SK-N-SH (cell line): ENCODE measurements around the gene KCNK4. TPM values are rescaled to one million over a fixed set of nuclear protein-coding genes. Genes with fewer than 3 reads are reported as not detected.

Experiments used
- CTCF ChIA-PET: fragments of 300-600, 350-600 bp; formaldehyde crosslinking; extraction: SDS; loops from one replicate; lab custom pipeline; 2021; lab: Yijun Ruan, JAX
- POLR2A ChIA-PET: fragments of 350-600 bp; sonication (Branson Sonifier 250); formaldehyde crosslinking; extraction: SDS; loops from one replicate; lab custom pipeline; 2020; ENCODE audit warnings: antibody characterized with exemption, inconsistent platforms; lab: Yijun Ruan, JAX
- DNase-seq: peaks from one replicate; pipeline ENCODE4 v3.0.0; 2012
- H2AFZ ChIP-seq: fragments of 200-600 bp; sonication (generic); 2 replicates; pipeline ENCODE4 v1.8.1; 2016; ENCODE audit warnings: antibody characterized with exemption, mild to moderate bottlenecking, low read depth
- H3F3A ChIP-seq: fragments of 200-600 bp; sonication (generic); replicated peaks from 2 replicates; pipeline ENCODE3; 2016; ENCODE audit warnings: antibody characterized with exemption, mild to moderate bottlenecking; ENCODE audit not compliant: insufficient read depth
- H3K27ac ChIP-seq, 2 experiments: fragments of 200-500 bp in 1 of 2; fragments of 200-600 bp in 1 of 2; sonication (Bioruptor generic) in 1 of 2; sonication (generic), shearing (Covaris generic) in 1 of 2; 2 replicates each; pipeline versions ENCODE4 v1.5.1 to v1.6.1; 2014 to 2016; ENCODE audit warnings: low read depth in 2 of 2, inconsistent platforms in 1 of 2, low read length in 1 of 2, mild to moderate bottlenecking in 1 of 2, mixed read lengths in 1 of 2
- H3K27me3 ChIP-seq: fragments of 200-600 bp; sonication (generic), shearing (Covaris generic); 2 replicates; pipeline ENCODE4 v1.6.1; 2016; ENCODE audit warnings: mixed run types; ENCODE audit not compliant: insufficient read depth
- H3K36me3 ChIP-seq, 2 experiments: fragments of 200-500 bp in 1 of 2; fragments of 200-600 bp in 1 of 2; sonication (Bioruptor generic) in 1 of 2; sonication (generic) in 1 of 2; replicated peaks in 1 of 2; 2 replicates each; pipeline versions ENCODE3 to v1.5.1; 2014 to 2016; ENCODE audit warnings: low read length in 1 of 2, mild to moderate bottlenecking in 1 of 2; ENCODE audit not compliant: insufficient read depth in 2 of 2, control insufficient read depth in 1 of 2
- H3K4me1 ChIP-seq, 2 experiments: fragments of 200-500 bp in 1 of 2; fragments of 200-600 bp in 1 of 2; sonication (Bioruptor generic) in 1 of 2; sonication (generic), shearing (Covaris generic) in 1 of 2; 2 replicates each; pipeline versions ENCODE4 v1.5.1 to v1.6.1; 2014 to 2016; ENCODE audit warnings: low read depth in 1 of 2, low read length in 1 of 2, mixed run types in 1 of 2; ENCODE audit not compliant: insufficient read depth in 2 of 2, control insufficient read depth in 1 of 2
- H3K4me2 ChIP-seq: fragments of 200-600 bp; sonication (generic), shearing (Covaris generic); 2 replicates; pipeline ENCODE4 v1.6.1; 2017; ENCODE audit warnings: mixed run types
- H3K4me3 ChIP-seq, 2 experiments: fragments of 200-500 bp in 1 of 2; fragments of 200-600 bp in 1 of 2; sonication (Bioruptor generic) in 1 of 2; sonication (generic), shearing (Covaris generic) in 1 of 2; 2 replicates each; pipeline versions ENCODE4 v1.5.1 to v1.8.1; 2014 to 2016; ENCODE audit warnings: low read depth in 2 of 2, inconsistent platforms in 1 of 2, low read length in 1 of 2, mild to moderate bottlenecking in 1 of 2, mixed read lengths in 1 of 2, moderate library complexity in 1 of 2
- H3K79me2 ChIP-seq: fragments of 200-600 bp; sonication (generic); 2 replicates; pipeline ENCODE4 v1.8.1; 2017; ENCODE audit warnings: mild to moderate bottlenecking; ENCODE audit not compliant: insufficient read depth
- H3K9ac ChIP-seq: fragments of 200-600 bp; sonication (generic); 2 replicates; pipeline ENCODE4 v1.6.1; 2017; ENCODE audit warnings: mixed run types
- H3K9me2 ChIP-seq: fragments of 200-600 bp; sonication (generic); 2 replicates; pipeline ENCODE4 v1.6.1; 2017; ENCODE audit warnings: mixed run types
- H3K9me3 ChIP-seq: fragments of 200-600 bp; sonication (generic); 2 replicates; pipeline ENCODE4 v1.6.1; 2017; ENCODE audit warnings: mixed run types, mild to moderate bottlenecking, moderate library complexity
- H4K20me1 ChIP-seq: fragments of 200-600 bp; sonication (generic); 2 replicates; pipeline ENCODE4 v1.6.1; 2017; ENCODE audit warnings: mild to moderate bottlenecking, mixed run types; ENCODE audit not compliant: insufficient read depth
- CHD2 ChIP-seq: fragments of 150-350 bp; IDR thresholded peaks from 2 replicates; pipeline ENCODE4 v1.6.1; 2018; ENCODE audit warnings: low read length; ENCODE audit not compliant: partially characterized antibody
- CTCF ChIP-seq: fragments of 200-600 bp; sonication (generic); IDR thresholded peaks from 2 replicates; pipeline ENCODE4 v1.6.1; 2017; ENCODE audit warnings: antibody characterized with exemption, mild to moderate bottlenecking, moderate library complexity
- JUND ChIP-seq: IDR thresholded peaks from 2 replicates; pipeline ENCODE4 v1.4.0; 2012
- MAX ChIP-seq: IDR thresholded peaks from 2 replicates; pipeline ENCODE4 v1.4.0; 2012; ENCODE audit warnings: low read depth
- MEF2A ChIP-seq: IDR thresholded peaks from 2 replicates; pipeline ENCODE4 v1.4.0; 2012; ENCODE audit warnings: low read depth, borderline replicate concordance
- RAD21 ChIP-seq: IDR thresholded peaks from 2 replicates; pipeline ENCODE4 v1.6.1; 2012; ENCODE audit warnings: mild to moderate bottlenecking, low read length
- RFX5 ChIP-seq: IDR thresholded peaks from 2 replicates; pipeline ENCODE4 v1.6.1; 2012; ENCODE audit warnings: mild to moderate bottlenecking, improper control_type of control experiment, low read length
- USF2 ChIP-seq: fragments of 150-350 bp; IDR thresholded peaks from 2 replicates; pipeline ENCODE4 v1.6.1; 2017; ENCODE audit warnings: antibody characterized with exemption, low read length, low read depth, borderline replicate concordance
- WGBS: methylation state at CpG from one replicate; pipeline ENCODE4 v1.1.6; 2017; ENCODE audit warnings: low lambda C conversion rate; 5-methylcytosine and 5-hydroxymethylcytosine counted together
- polyA plus RNA-seq, 3 experiments: library from polyadenylated mRNA; depleted of rRNA; stranded (reverse); fragments of >200 nt; gene quantifications; 2 replicates each; pipeline ENCODE4 v1.2.3, GENCODE V29; 2012
- TF ChIP-seq, protein P1 (sequence below): IDR thresholded peaks from 2 replicates; pipeline ENCODE4 v1.6.1; 2012; ENCODE audit warnings: mild to moderate bottlenecking, low read depth, low read length, moderate library complexity
- TF ChIP-seq, protein P2 (sequence below): IDR thresholded peaks from 2 replicates; pipeline ENCODE4 v1.4.0; 2012; ENCODE audit warnings: low read depth, borderline replicate concordance

The KCNK4 gene
- polyA plus RNA-seq, 1 of the 3 experiments (the other 2 are of a cell fraction), result 0.16 TPM

DNA sequence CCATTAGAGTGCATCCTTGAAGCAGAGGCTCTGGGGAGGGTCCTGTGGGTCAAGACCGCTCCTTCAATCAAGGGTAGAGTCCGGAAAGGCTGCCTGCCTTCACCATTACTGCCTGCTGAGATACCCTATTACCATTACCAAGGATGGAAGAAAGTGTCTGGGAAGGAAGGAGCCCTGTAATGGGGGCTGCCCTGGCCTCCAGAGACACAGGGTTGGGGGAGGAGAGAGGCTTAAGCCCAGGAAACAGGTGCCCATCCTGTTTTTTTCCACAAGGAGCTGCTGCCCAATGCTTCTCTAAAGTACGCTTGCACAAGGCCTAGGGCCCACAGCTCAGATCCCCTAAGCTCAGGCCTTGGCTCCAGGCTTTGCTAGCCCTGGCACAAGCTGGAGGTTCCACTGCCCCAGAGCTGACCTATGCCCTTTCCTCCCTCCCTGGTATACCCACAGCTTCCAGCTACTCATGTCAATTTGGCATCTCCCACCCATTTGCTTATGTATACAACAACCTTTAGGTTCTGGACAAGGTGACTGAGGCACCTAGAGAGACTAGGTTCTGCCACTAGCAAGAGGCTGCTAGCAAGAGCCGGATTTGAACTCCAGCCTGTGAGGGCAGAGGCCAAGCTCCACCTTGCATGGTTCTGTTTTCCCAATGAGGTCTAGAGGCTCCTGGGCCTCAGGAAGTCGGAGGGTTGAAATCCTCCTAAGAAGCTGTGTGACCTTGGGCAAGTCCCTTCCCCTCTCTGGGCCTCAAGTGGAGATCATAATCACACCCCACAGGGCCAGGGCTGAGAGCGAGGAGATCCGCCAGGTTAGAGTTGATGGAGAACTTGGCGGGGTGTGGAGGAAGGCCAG, 41.3 kb upstream of the KCNK4 start:
- Histone ChIP-seq H3K27ac (no peak overlapping the region), H3F3A (peaks cover 5% of the 10 kb centered on the region), H3K79me2 (peaks cover 46% of the 10 kb centered on the region), H3K4me1 (peaks cover 14 to 41% of the 10 kb centered on the region in 2 experiments; a peak in 2 of 4 replicates), H3K9ac (no peak overlapping the region), H3K4me3 (no peak overlapping the region), H3K9me3 (no peaks in the 10 kb centered on the region), H3K4me2 (no peak overlapping the region), H4K20me1 (peaks cover 14% of the 10 kb centered on the region), H2AFZ (no peak overlapping the region), H3K36me3 (peaks cover 0 to 9% of the 10 kb centered on the region in 2 experiments), H3K27me3 (no peaks in the 10 kb centered on the region), H3K9me2 (no peaks in the 10 kb centered on the region)
- POLR2A ChIA-PET, result interaction anchor here (1.0 to 12.4 kb wide), 3 partner anchors 9 to 20 kb away, joined by 3 to 112 read pairs (median 34); partner anchors contain the start of gene FKBP2
- WGBS, result 84% methylated on average over 6 of the region's 8 CpGs
- DNase-seq, result no peak
- TF ChIP-seq, protein P1, sequence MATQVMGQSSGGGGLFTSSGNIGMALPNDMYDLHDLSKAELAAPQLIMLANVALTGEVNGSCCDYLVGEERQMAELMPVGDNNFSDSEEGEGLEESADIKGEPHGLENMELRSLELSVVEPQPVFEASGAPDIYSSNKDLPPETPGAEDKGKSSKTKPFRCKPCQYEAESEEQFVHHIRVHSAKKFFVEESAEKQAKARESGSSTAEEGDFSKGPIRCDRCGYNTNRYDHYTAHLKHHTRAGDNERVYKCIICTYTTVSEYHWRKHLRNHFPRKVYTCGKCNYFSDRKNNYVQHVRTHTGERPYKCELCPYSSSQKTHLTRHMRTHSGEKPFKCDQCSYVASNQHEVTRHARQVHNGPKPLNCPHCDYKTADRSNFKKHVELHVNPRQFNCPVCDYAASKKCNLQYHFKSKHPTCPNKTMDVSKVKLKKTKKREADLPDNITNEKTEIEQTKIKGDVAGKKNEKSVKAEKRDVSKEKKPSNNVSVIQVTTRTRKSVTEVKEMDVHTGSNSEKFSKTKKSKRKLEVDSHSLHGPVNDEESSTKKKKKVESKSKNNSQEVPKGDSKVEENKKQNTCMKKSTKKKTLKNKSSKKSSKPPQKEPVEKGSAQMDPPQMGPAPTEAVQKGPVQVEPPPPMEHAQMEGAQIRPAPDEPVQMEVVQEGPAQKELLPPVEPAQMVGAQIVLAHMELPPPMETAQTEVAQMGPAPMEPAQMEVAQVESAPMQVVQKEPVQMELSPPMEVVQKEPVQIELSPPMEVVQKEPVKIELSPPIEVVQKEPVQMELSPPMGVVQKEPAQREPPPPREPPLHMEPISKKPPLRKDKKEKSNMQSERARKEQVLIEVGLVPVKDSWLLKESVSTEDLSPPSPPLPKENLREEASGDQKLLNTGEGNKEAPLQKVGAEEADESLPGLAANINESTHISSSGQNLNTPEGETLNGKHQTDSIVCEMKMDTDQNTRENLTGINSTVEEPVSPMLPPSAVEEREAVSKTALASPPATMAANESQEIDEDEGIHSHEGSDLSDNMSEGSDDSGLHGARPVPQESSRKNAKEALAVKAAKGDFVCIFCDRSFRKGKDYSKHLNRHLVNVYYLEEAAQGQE, result no peak
- no peak for TF ChIP-seq JUND
- TF ChIP-seq USF2, result no peak
- no peak for TF ChIP-seq CHD2
- no peak for TF ChIP-seq MEF2A
- TF ChIP-seq, protein P2, sequence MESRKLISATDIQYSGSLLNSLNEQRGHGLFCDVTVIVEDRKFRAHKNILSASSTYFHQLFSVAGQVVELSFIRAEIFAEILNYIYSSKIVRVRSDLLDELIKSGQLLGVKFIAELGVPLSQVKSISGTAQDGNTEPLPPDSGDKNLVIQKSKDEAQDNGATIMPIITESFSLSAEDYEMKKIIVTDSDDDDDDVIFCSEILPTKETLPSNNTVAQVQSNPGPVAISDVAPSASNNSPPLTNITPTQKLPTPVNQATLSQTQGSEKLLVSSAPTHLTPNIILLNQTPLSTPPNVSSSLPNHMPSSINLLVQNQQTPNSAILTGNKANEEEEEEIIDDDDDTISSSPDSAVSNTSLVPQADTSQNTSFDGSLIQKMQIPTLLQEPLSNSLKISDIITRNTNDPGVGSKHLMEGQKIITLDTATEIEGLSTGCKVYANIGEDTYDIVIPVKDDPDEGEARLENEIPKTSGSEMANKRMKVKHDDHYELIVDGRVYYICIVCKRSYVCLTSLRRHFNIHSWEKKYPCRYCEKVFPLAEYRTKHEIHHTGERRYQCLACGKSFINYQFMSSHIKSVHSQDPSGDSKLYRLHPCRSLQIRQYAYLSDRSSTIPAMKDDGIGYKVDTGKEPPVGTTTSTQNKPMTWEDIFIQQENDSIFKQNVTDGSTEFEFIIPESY, result no peak
- no peak for TF ChIP-seq MAX
- TF ChIP-seq RFX5, result no peak
- TF ChIP-seq RAD21, result no peak
- no peak for TF ChIP-seq CTCF
- CTCF ChIA-PET, result interaction anchor here (1.0 to 4.6 kb wide), 12 partner anchors 13 to 861 kb away, joined by 4 to 119 read pairs (median 11); partner anchors contain the start of genes ESRRA, KCNK4, NUDT22 and TRPT1
